Chondrocyte (in vitro differentiated cells): Measurements from ENCODE around the gene RALA. TPM values are rescaled to one million over a fixed set of nuclear protein-coding genes. Genes with fewer than 3 reads are reported as not detected.
"Not testable (repeated sequence)": the region's sequence is repeated elsewhere in the genome, so short reads cannot be mapped to it uniquely, and the experiment has no call there.

Source experiments
- DNase-seq: peaks from one replicate; pipeline ENCODE4 v3.0.0; 2021; ENCODE audit warnings: mixed read lengths, low spot score
- H3K27ac Mint-ChIP-seq: one replicate; pipeline ENCODE4 v1.8.0; 2021; ENCODE audit warnings: mild to moderate bottlenecking, moderate library complexity, mixed read lengths; ENCODE audit not compliant: unreplicated experiment
- H3K27me3 Mint-ChIP-seq: 2 replicates; pipeline ENCODE4 v1.8.0; 2021; ENCODE audit warnings: low read depth, mixed read lengths
- H3K36me3 Mint-ChIP-seq: 2 replicates; pipeline ENCODE4 v1.8.0; 2021; ENCODE audit warnings: low read depth, mixed read lengths
- H3K4me1 Mint-ChIP-seq: 2 replicates; pipeline ENCODE4 v1.8.0; 2021; ENCODE audit warnings: low read depth, mild to moderate bottlenecking, mixed read lengths
- H3K4me3 Mint-ChIP-seq: one replicate; pipeline ENCODE4 v1.8.0; 2021; ENCODE audit warnings: mild to moderate bottlenecking, moderate library complexity, mixed read lengths; ENCODE audit not compliant: unreplicated experiment
- H3K9me3 Mint-ChIP-seq: 2 replicates; pipeline ENCODE4 v1.8.0; 2021; ENCODE audit warnings: low read depth, mixed read lengths
- total RNA-seq: library from RNA; stranded (reverse); gene quantifications from 3 replicates; pipeline ENCODE4 v1.2.1, GENCODE V29; 2021
- TF ChIP-seq, protein P1 (sequence below): fragments of 200-600 bp; sonication (generic); IDR thresholded peaks from 2 replicates; pipeline ENCODE4 v1.5.0; 2021; ENCODE audit warnings: antibody characterized with exemption, mild to moderate bottlenecking, moderate library complexity

The RALA gene
- total RNA-seq, 1 donor from 2014 or later: 35.2 TPM

- no peak overlapping the region for H3K4me3 Mint-ChIP-seq
- TF ChIP-seq, protein P1, sequence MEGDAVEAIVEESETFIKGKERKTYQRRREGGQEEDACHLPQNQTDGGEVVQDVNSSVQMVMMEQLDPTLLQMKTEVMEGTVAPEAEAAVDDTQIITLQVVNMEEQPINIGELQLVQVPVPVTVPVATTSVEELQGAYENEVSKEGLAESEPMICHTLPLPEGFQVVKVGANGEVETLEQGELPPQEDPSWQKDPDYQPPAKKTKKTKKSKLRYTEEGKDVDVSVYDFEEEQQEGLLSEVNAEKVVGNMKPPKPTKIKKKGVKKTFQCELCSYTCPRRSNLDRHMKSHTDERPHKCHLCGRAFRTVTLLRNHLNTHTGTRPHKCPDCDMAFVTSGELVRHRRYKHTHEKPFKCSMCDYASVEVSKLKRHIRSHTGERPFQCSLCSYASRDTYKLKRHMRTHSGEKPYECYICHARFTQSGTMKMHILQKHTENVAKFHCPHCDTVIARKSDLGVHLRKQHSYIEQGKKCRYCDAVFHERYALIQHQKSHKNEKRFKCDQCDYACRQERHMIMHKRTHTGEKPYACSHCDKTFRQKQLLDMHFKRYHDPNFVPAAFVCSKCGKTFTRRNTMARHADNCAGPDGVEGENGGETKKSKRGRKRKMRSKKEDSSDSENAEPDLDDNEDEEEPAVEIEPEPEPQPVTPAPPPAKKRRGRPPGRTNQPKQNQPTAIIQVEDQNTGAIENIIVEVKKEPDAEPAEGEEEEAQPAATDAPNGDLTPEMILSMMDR: no peak
- no peak for DNase-seq
- H3K9me3 Mint-ChIP-seq: no peaks in the 10 kb centered on the region
- H3K4me1 Mint-ChIP-seq: peaks cover 35% of the 10 kb centered on the region
- no peaks in the 10 kb centered on the region for H3K27me3 Mint-ChIP-seq
- H3K27ac Mint-ChIP-seq: peak overlapping the region; percentile 41
- peaks cover 13% of the 10 kb centered on the region for H3K36me3 Mint-ChIP-seq
These were observed 65.5 kb downstream of the RALA start for GRCh38 chr7:39688611-39689480.

DNA sequence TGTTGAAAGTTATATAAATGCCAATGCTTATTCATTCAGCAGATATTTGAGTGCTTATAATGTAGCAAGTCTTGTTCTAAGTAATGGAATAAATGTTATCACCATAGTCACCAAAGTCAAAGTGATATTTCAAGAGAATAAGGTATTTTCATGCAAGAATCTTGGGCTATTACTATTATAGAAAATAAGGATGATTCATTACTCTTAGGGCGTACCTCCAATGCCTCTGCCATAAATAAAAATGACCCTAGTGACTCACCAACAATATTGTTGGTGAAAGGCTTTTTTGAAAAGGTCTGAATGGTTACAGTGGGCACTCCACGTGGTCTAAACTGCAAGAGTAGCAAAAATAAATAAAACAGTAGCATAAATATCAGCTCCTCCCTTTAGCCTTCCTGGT, 68.4 kb downstream of the RALA start:
- DNase-seq: no peak
- peaks cover 20% of the 10 kb centered on the region for H3K4me1 Mint-ChIP-seq
- H3K27me3 Mint-ChIP-seq: no peaks in the 10 kb centered on the region
- peaks cover 21% of the 10 kb centered on the region for H3K36me3 Mint-ChIP-seq
- no peak overlapping the region for H3K4me3 Mint-ChIP-seq
- TF ChIP-seq, protein P1: no peak
- peak overlapping the region; percentile 18 for H3K27ac Mint-ChIP-seq
- no peaks in the 10 kb centered on the region for H3K9me3 Mint-ChIP-seq

DNA sequence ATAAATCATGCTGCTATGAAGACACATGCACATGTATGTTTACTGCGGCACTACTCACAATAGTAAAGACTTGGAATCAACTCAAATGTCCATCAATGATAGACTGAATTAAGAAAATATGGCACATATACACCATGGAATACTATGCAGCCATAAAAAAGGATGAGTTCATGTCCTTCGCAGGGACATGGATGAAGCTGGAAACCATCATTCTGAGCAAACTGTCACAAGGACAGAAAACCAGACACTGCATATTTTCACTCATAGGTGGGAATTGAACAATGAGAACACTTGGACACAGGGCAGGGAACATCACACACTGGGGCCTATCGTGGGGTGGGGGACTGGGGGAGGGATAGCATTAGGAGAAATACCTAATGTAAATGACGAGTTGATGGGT, 69.7 kb downstream of the RALA start:
- H3K27ac Mint-ChIP-seq, H3K9me3 Mint-ChIP-seq, H3K27me3 Mint-ChIP-seq, DNase-seq, H3K4me3 Mint-ChIP-seq: not testable (repeated sequence)
- peaks cover 20% of the 10 kb centered on the region for H3K4me1 Mint-ChIP-seq
- peaks cover 26% of the 10 kb centered on the region for H3K36me3 Mint-ChIP-seq

DNA sequence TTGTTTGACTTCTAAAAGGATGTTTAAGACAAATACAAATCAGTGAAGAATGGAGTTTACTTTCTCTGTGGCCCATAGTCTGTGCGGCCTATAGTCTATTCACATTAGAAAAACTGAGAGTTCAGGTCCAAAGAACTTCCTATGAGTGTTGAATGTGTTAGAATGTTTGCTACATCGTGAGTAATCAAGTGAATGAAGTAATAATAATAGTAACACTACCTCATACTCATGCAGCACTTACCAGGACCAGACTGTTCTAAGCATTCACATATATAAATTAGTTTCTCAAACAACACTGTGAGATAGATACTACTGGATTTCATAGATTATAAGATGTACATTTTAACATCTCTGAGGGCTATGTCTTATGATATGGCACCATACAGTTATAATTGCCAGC, 70.4 kb downstream of the RALA start:
- TF ChIP-seq, protein P1: no peak
- Mint-ChIP-seq H3K36me3 (peaks cover 29% of the 10 kb centered on the region), H3K4me1 (peaks cover 17% of the 10 kb centered on the region), H3K27ac (no peak overlapping the region), H3K4me3 (no peak overlapping the region), H3K27me3 (no peaks in the 10 kb centered on the region), H3K9me3 (no peaks in the 10 kb centered on the region)
- DNase-seq: no peak

- DNase-seq: no peak
- Mint-ChIP-seq H3K4me3 (no peak overlapping the region), H3K27ac (no peak overlapping the region), H3K9me3 (no peaks in the 10 kb centered on the region), H3K27me3 (no peaks in the 10 kb centered on the region), H3K36me3 (peaks cover 26% of the 10 kb centered on the region), H3K4me1 (peaks cover 11% of the 10 kb centered on the region)
- TF ChIP-seq, protein P1: no peak
These were observed 72.6 kb downstream of the RALA start for GRCh38 chr7:39695852-39696586.
